NCI-H1436 (cell line): Measurements from ENCODE around the gene SLC18B1.

Experiments
- DNase-seq: peaks from one replicate; lab custom pipeline; 2025; lab: John Stamatoyannopoulos, UW

Gene SLC18B1

DNA sequence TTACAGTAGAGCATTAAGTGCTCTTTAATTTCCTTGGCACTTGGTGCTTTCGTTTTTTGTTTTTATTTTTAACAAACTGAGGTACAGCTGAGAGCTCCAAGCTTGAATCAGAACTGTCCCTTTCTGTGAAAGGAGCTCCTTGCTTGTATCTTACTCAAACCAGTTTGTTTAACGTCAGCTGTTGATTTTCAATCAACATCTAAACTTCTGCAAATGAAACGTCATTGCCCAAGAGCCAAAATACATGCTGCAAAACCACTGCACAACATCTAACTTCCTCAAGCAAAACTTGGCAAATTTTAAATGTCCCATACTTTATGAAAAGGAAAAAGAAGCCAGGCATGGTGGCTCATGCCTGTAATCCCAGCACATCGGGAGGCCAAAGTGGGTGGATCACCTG is 55.9 kb downstream of the SLC18B1 start:
- DNase-seq, result no peak

DNA sequence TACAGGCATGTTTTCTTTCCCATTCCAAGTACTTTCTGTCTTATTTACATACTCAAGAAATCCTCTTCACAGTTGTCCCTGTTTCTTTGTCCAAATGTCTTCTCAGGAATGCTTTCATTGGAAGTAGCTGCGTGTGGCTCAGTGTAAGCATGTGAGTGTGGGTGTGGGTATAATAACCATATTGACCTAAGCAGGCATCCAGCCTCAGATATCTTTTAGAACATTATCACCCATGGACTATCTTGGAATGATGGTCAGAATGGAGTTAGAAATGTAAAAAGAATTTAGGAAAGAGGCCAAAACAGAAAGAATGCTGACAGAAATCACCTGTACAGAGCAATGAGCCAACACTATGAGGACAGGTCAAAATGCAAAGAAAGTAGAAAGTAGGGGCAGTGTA is 57.2 kb downstream of the SLC18B1 start:
- no peak for DNase-seq

DNA sequence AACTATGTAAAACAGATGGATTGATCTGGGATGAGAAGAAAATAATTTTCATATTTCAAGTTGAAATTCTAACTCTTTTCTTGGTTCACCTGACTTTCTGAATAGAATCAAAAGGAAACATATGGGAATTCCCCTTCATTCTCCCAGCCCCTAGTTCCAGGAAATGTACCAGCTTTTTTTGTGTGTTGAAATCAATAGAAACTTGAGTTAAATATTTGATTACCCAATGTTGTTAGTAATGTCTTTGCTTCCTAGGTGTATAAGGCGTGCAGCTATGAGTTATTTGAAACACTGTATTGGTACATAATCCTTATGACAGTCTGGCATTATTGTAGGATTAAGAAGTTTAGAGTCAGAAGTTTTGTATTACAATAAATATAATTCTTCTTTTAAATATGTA is 62.2 kb downstream of the SLC18B1 start:
- no peak for DNase-seq

DNA sequence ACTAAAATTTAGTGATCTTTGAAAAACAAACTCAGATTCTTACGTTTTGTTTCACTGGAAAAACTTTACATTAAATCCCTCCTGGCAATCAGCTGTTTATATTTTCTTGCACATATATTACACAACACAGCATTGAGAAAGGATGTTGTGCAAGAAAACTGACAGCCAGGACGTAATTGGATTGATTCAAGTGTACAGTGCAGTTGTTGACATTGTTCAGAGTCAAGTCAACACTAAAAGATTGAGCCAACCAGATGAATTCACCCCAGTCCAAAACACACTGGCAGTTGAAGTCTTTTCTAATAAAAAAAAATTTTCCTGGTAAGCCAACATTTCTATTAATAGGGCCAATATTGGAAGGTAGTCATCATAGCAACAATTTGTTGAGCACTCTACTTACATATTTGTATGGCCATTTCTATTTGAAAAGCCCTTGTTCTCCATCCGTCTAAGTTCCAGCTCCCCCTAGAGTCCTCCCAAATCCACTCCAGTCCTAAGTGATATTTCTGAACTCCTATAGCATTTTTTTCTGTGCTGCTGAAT is 63.7 kb downstream of the SLC18B1 start:
- no peak for DNase-seq

DNA sequence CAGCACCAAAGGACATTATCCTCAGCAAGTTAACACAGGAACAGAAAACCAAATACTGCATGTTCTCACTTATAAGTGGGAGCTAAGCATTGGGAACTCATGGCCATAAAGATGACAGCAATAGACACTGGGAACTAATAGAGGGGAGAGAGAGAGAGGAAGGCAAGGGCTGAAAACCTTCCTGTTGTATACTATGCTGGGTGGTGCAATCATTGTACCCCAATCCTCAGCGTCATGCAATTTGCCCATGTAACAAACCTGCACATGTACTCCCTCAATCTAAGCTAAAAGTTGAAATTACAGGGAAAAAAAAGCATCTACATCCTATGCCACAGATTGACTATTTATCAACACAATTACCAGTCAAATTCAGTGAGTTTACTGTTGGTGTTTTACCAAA is 64.6 kb downstream of the SLC18B1 start:
- no peak for DNase-seq

DNA sequence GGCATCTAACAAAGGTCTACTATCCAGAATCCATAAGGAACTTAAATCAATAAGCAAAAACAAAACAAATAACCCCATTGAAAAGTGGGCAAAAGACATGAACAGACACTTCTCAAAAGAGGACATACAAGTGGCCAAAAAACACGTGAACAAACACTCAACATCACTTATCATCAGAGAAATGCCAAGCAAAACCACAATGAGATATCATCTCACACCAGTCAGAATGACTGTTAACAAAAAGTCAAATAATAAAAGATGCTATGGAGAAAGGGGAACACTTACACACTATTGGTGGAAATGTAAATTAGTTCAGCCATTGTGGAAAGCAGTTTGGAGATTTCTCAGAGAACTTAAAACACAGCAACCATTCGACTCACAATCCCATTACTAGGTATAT is 65.2 kb downstream of the SLC18B1 start:
- no peak for DNase-seq

DNA sequence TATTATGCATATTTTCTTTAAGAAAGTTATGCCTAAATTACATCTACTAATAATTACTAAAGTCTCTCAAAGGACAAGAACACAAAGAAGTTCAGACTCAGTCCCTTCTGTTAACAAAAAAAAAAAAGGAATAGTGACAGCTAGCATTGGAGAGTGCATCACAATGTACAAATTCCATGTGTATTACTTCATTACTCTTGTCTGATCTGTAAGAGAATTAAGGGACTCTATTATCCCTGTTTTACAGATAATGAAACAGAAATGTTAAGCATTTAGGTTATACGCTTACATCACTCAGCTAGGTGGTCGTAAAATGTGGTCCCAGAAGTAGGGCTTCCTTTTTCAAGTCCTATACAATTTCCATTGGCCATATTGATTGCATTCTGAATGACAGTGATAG is 67.4 kb downstream of the SLC18B1 start:
- DNase-seq, result no peak

DNA sequence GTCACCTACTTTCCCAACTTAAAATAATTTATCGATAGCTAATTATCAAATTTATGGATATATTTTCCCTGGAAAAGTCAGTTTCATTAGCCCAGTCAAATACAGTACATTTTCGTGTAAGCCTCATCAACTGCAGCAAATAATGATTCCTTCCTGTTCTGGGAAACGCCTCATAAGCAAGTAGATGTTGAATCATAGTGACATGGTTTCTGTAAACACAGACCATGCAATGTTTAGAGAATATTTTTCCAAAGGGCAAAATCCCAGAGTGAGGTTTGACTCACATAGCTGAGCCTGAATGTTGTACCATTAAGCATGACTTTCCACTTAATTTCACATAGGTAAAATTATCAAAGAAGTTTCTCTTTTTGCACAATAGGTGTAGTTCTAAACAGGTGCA is 67.9 kb downstream of the SLC18B1 start:
- DNase-seq, result no peak

DNA sequence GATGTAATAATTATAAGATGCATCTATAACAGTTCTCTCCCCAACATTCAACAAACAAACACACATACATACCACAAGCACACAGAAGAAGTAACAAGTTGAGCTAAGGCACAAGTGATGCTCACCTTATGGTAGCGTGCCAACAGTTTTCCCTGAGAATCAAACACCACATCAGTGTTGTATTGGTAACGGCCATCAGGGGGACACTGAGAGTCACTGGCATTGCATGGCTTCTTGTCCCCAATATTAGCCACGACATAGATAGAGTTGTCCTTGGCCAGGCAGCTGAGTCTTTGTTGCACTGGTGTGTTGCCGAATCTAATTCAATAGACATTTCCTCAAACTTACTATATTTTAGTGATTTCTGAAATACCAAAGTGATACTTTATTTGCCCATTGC is 69.8 kb downstream of the SLC18B1 start:
- DNase-seq, result no peak

DNA sequence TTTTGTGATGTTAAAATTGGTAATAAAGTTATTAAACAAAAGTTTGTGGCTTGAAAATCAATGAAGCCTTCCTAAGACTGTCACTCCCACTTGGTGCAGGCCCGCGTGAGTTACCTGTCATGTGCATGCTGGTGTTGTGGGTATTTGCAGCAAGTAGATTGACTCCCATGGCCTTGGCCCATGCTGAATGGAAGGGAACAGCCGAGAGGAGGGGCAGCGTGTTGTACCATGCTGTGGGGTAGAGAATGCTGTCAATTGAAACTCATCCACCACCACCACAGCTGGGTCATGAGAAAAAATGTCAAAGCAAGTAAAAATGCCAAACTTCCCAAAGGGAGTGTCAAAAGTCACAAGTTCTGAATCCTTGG is 71.8 kb downstream of the SLC18B1 start:
- no peak for DNase-seq

DNA sequence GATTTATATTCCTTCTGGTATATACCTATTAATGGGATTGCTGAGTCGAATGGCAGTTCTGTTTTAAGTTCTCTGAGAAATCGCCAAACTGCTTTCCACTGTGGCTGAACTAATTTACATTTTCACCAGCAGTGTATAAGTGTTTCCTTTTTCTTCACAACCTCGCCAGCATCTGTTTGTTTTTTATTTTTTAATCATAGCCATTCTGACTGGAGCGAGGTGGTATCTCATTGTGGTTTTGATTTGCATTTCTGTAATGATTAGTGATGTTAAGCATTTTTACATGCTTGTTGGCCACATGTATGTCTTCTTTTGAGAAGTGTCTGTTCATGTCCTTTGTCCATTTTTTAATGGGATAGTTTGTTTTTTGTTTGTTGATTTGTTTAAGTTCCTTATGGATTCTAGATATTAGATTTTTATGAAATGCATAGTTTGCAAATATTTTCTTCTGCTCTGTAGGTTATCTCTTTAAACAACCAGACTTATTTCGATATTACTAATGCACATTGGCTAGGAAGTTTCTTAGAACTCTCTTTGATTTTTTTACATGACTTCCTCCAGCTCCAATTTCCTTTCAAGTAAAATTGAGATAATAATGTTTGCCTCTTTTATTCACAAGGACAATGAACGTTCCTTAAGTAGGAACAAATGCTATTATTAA is 72.4 kb downstream of the SLC18B1 start:
- no peak for DNase-seq

DNA sequence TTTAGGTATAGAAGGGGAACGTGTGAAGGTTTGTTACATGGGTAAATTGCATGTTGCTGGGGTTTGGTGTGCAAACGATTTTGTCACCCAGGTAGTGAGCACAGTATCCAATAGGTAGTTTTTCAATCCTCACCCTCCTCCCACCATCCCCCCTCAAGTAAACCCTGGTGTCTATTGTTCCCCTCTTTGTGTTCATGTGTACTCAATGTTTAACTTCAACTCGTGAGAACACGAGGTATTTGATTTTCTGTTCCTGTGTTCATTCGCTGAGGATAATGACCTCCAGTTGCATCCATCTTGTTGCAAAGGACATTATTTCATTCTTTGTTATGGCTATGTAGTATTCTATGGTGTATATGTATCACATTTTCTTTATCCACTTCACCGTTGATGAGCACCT is 73.0 kb downstream of the SLC18B1 start:
- no peak for DNase-seq

DNA sequence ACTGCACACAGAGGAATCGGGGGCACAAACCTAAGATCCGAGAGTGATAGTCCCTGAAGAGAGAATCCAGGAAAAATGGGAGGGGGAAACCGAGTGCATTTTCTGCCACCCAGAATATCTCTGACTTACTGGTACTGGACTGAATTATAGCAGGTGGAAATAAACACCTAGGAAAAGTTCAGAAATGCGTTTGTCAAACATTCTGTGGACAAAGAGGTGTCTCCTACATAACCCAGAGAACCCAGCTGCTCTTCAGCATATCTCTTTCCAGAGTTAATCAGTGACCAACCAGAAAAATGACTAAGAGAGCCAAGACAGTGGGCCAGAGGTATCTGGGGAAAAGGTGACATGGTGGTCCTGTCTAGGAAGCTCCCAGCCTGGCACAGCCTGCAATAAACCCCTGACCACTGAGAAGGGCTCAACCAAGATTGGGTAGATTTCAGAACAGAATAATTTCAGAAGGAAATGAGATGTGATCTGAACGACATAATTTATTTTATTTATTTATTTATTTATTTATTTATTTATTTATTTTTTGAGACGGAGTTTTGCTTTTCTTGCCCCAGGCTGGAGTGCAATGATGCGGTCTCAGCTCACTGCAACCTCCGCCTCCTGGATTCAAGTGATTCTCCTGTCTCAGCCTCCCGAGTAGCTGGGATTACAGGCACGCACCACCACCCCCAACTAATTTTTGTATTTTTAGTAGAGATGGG is 78.5 kb downstream of the SLC18B1 start:
- no peak for DNase-seq
